Cardiac fibroblast (primary cell): ENCODE results near the gene DTX1.

Experiments
- DNase-seq, 2 donors: peaks; one replicate each; pipeline versions ENCODE4 v3.0.0 to v3.0.0-alpha.2; 2010; ENCODE audit warnings: low read depth in 2 of 2
- H3K4me3 ChIP-seq, 2 donors: replicated peaks in 1 of 2; 1 replicate in 1 of 2; 2 replicates in 1 of 2; pipeline ENCODE4 v1.5.1; 2011; ENCODE audit warnings: low read depth in 2 of 2, low read length in 2 of 2, mild to moderate bottlenecking in 2 of 2, moderate library complexity in 1 of 2
- TF ChIP-seq, protein P1 (sequence below): IDR thresholded peaks from one replicate; pipeline ENCODE4 v1.5.1; 2011; ENCODE audit warnings: low read depth, mild to moderate bottlenecking, low read length, inconsistent platforms

The DTX1 gene

DNA sequence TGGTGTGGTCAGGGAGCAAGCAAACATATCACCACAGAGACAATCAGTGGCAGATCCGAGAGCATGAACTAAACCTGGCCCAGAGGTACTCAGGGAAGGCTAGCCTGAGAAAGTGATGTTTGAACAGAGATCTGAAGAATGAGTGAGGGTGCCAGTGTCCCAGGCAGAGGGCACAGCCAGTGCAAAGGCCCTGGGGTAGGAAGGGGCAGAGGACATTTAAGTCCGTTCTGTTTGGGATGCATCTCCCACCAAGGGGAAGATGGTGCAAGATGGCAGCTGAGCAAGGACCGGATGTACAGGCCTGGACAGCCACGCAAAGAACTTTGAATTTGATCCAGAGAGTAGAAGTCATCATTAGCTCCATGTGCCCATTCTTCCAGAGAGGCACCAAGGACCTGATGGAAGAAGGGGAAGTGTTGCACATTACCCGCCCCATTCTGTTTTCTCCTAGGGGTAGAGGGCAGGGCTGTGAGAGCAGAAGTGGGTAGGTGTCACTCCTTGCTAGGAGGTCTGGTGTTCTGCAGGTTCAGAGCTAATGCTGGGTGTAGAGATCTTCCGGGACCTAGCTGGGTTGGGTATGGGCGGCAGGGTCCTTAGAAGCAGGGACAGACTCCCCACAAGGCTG, 3.9 kb downstream of the DTX1 start:
- DNase-seq, result no peak
- H3K4me3 ChIP-seq, result no peak overlapping the region
- TF ChIP-seq, protein P1, sequence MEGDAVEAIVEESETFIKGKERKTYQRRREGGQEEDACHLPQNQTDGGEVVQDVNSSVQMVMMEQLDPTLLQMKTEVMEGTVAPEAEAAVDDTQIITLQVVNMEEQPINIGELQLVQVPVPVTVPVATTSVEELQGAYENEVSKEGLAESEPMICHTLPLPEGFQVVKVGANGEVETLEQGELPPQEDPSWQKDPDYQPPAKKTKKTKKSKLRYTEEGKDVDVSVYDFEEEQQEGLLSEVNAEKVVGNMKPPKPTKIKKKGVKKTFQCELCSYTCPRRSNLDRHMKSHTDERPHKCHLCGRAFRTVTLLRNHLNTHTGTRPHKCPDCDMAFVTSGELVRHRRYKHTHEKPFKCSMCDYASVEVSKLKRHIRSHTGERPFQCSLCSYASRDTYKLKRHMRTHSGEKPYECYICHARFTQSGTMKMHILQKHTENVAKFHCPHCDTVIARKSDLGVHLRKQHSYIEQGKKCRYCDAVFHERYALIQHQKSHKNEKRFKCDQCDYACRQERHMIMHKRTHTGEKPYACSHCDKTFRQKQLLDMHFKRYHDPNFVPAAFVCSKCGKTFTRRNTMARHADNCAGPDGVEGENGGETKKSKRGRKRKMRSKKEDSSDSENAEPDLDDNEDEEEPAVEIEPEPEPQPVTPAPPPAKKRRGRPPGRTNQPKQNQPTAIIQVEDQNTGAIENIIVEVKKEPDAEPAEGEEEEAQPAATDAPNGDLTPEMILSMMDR, result no peak

DNA sequence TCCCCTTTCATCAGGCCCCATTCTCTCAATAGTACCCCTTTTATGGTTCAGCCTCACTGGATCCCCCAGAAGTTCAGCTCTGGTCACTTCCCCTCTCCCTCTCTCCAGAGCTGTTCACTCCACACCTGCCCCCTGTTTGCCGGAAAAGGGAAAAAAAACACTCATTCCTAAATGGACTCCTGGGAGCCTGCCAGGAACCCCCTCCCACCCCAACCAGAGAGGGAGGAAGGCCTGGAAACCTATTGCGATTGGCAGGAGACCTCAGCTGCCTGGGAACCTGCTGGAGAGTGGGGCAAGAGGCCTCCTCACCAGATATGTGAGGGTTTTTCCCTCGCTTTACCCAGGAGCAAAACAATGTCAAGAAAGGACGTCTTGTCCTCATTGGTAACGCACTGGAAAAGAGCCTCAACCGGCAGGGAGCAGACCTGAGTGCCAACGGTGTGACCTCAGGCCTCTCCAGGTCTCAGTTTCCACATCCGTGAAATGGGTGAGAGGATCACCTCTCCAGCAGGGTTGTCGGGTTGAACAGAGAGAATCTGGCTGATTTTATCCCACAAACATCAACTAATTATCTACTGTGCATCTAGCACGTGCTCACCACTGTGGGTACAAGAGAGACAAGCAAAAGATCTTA, 4.6 kb downstream of the DTX1 start:
- DNase-seq, result no peak
- no peak overlapping the region for H3K4me3 ChIP-seq
- TF ChIP-seq, protein P1, result no peak

DNA sequence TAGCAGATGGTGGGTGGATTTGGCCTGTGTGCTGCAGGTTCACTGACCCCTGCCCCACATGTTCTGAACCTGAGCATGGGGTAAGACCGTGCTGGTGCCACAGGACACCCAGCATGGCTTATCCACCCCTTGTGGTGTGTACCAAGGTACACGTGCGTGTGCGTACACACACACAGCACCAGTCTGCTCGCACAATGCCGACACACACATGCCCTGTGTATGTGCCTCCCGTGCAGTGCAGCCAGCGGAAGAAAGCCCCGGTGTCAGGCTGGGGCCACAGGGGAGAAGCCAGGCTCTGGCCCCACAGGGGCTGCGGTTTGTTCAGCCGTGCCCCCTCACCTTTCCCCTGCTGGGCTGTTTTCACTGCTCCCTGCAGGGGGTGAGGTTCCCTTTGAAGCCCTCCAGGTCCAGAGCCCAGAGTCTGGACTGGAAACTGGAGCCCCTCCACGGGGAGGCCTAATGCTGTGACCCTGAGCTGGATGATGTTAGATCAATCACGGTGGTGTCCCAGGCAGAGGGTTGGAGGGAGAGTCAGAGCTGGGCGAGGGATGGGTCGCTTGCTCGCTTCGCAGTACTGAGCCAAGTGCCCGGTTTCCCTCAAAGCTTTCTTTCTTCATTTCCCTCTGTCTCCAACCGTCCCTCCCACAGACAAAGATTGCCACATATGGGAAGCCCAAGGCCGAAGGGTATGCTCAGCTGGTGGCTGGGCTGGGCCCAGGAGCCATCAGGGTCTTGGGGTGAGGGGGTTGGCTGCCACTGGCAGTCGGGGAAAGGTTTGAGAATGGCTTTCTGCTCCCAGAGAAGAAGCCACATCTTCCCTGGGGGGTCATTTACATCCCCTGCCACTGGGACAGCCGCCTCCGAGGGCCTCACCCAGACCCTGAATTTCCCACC, 6.2 kb downstream of the DTX1 start:
- TF ChIP-seq, protein P1, result no peak
- no peak overlapping the region for H3K4me3 ChIP-seq
- DNase-seq, result no peak

DNA sequence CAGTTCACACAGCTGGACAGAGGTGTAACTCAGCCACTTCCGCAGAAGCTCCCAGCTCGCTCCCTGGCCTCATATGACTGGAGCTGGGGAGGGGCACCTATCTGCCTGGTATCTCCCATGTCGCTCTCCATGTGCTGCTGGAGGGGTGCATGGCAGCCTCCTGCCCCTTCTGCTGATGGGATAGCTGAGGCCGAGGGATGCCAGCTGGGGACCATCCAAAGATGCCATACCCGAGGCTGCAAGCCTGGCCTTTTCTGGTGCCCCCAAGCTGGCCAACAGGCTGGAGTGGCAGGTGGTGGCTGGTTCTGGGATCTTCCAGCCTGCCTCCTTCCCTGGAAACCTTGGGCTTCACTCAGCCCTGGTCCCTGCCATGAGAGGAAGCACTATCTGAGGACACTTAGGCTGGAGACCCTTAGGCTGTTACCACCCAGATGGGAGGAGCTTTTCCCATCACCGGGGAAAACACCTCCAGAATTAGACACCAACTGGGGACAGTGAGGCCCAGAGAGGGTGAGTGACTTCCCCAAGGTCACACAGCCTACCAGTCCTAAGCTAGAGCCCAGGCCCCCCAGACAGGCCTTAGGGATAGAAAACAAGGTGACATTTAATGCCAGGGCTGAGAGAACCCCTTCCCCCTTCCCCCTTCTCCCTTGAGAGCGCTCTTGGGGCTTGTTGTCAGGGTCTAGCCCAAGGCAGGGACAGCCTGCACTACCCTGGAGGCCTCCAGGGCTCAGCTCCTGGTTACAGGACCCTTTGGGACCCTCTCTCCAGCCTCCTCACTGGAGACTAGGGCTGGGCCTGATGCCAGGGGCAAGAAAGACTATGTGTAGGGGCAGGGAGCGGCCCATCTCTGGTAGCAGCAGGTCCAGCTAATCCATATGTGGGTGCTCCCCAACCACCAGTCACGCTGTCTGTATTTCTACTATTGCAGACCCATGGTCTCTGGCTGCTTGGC, 7.1 kb downstream of the DTX1 start:
- no peak overlapping the region for H3K4me3 ChIP-seq
- TF ChIP-seq, protein P1, result no peak
- DNase-seq, result no peak

DNA sequence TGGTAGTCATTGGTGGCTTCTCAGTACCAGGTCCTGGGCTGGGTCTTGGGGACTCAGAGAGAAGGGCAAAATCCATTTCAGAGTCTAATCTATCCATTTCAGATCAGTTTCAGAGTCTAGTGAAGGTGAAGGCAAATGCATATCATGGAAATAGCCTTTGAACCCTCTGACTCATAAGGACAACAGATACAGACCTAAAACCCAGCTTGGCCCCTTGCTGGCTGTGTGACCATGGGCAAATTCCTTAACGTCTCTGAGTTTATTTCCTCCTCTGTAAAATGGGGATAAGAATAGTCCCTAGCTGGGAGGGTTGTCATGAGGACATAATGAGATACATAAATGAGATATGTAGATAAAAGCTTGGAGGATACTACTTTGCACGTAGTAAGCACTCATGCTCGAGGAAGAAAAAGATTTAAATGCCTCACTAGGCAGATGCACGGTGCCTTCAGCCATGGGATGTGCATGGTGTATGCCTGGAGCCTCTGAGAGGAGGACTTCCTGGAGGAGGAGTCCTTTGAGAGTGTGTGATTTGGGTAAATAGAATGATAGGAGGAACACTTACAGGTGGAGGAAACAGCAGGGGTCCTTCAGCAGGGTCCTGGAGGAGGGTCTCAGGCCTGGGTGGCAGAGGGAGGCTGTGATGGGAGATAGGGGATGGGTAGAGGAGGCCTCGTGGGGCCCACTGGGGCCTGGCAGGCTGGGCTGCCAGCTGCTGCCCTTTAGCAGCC, 8.0 kb downstream of the DTX1 start:
- TF ChIP-seq, protein P1, result no peak
- H3K4me3 ChIP-seq, result no peak overlapping the region
- no peak for DNase-seq
